GM21367 (cell line): ENCODE results near the gene CHMP4B.

Experiments
- ATAC-seq: cut with Tn5 transposase; IDR thresholded peaks from one replicate; pipeline ENCODE4 v1.9.1; 2021; ENCODE audit not compliant: unreplicated experiment

Gene CHMP4B

GRCh38 chr20:33890557-33890956 is 79.4 kb downstream of the CHMP4B start:
- no peak for ATAC-seq

DNA sequence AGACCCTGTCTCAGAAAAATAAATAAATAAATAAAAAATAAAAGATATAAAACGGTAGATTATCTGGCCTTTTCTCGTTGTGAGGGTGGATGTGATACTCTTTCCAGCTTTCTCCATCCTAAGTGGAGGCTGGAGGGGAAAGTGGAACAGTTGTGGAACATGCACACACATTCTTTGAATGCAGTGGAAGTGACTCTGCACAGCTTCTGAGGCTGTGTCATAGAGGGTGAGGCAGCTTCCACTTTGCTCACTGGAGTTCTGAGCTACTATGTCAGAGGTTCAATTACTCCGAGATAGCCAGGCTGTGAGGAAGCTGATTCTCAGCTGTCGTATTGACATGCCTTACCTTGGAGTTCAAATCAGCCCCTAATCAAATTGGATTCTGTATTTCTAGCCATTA is 82.2 kb downstream of the CHMP4B start:
- ATAC-seq: no peak

GRCh38 chr20:33894798-33895197 is 83.7 kb downstream of the CHMP4B start:
- no peak for ATAC-seq

DNA sequence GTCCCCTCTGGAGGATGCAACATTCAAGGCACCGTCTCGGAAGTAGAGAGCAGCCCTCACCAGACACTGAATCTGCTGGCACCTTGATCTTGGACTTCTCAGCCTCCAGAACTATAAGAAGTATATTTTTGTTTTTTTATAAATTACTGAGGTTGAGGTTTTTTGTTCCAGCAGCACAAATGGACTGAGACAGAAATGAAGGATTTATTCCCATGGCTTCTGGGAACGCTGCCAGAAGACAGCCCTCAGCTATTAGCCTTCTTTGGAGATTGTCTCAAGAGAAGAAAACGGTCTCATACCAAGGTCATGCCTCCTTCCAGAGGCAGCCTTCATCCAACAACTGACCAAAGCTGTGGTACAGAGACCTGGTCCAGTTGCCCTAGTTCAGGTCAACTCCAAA is 85.4 kb downstream of the CHMP4B start:
- ATAC-seq: no peak

GRCh38 chr20:33897313-33897912 is 86.3 kb downstream of the CHMP4B start:
- no peak for ATAC-seq

DNA sequence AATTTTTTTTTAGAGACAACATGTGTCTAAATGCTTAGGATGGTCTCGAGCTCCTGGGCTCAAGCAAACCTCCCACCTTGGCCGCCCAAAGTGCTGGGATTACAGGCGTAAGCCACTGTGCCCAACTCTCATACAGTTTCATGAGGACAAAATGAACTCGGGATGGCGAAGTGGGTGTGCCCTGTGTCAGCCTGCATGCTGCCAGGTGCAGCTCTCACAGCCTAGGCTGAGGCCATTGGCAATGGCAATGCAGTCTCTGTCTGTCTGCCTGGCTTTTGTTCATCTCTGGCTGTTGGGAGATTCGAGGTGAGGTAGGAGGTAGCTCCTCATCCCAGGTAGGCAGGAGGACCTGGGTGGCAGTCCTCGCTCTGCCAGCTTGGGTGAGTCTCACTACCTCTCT is 88.0 kb downstream of the CHMP4B start:
- no peak for ATAC-seq

DNA sequence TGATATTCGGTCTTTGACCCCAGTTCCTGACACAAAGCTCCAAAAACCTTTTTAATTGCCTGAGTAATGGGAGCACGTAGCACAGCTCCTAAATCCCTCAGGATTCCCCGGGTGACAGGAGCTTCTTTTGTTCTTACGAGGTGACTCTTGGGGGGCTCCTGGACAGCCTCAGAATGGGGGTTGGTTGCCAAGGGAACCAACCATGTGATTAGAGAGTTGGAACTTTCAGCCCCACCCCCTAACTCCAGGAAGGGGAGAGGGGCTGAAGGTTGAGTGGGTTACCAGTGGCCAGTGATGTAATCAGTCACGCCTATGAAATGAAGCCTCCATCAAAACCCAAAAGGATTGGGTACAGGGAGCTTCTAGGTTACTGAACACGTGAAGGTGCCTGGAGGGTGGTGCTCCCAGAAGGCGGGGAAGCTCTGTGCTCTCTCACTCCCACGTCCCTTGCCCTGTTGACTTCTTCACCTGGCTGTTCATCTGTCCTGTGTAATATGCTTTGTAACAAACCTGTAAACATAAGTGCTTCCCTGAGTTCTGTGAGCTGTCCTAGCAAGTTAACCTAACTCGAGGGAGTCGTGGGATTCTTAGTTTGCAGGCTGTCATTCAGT is 89.5 kb downstream of the CHMP4B start:
- ATAC-seq: no peak

- ATAC-seq: no peak
Observed at GRCh38 chr20:33901132-33901523, 90.0 kb downstream of the CHMP4B start.

DNA sequence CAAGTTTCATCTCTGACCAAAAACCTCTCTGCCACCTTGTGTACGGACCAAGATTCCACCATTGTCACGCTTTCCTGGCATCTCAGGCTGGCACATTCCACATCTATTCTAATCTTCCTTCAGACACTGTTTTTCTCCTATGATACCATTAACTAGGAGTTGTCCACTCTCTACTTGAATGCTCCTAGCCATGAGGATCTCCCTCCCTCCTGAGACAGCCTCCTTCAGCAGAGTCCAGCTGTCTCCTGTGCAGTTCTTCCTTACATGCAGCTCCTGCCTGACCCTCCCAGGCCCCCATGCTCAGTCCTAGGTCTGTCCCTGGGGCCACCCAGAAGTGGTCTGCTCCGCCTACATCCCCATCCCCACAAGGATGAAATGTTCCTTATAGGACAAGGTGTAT is 90.9 kb downstream of the CHMP4B start:
- ATAC-seq: no peak
